Jurkat, Clone E6-1 (cell line): ENCODE data around the gene MSANTD1.

Source experiments
- DNase-seq: peaks from one replicate; pipeline ENCODE4 v3.0.0-alpha.2; 2011; ENCODE audit warnings: low read depth, low spot score
- H3K4me3 ChIP-seq: 2 replicates; pipeline ENCODE4 v1.5.1; 2011; ENCODE audit warnings: mild to moderate bottlenecking, low read length, control low read depth, moderate library complexity

The MSANTD1 gene

GRCh38 chr4:3243136-3243780, 5.7 kb upstream of the MSANTD1 start:
- no peak for DNase-seq
- H3K4me3 ChIP-seq, result no peak overlapping the region

GRCh38 chr4:3244002-3244401, 5.0 kb upstream of the MSANTD1 start:
- no peak for DNase-seq
- no peak overlapping the region for H3K4me3 ChIP-seq

GRCh38 chr4:3244747-3245146, 4.2 kb upstream of the MSANTD1 start:
- no peak for DNase-seq
- no peak overlapping the region for H3K4me3 ChIP-seq

- H3K4me3 ChIP-seq, result no peak overlapping the region
Observed at GRCh38 chr4:3245676-3246075, 3.3 kb upstream of the MSANTD1 start.

GRCh38 chr4:3246458-3247398, 2.2 kb upstream of the MSANTD1 start:
- no peak overlapping the region for H3K4me3 ChIP-seq
- no peak for DNase-seq

More at GRCh38 chr4:3245676-3246075, 3.3 kb upstream of the MSANTD1 start:
- DNase-seq, result no peak

GRCh38 chr4:3247399-3248177, 1.4 kb upstream of the MSANTD1 start:
- no peak for DNase-seq

GRCh38 chr4:3248178-3248480, 830 bp upstream of the MSANTD1 start:
- H3K4me3 ChIP-seq, result no peak overlapping the region
- DNase-seq, result no peak

More at GRCh38 chr4:3247399-3248177, 1.4 kb upstream of the MSANTD1 start:
- H3K4me3 ChIP-seq, result no peak overlapping the region

GRCh38 chr4:3249711-3250437, 915 bp downstream of the MSANTD1 start:
- DNase-seq, result no peak
- no peak overlapping the region for H3K4me3 ChIP-seq

- DNase-seq, result no peak
Observed at GRCh38 chr4:3250438-3250955, 1.5 kb downstream of the MSANTD1 start.

GRCh38 chr4:3250956-3251690, 2.2 kb downstream of the MSANTD1 start:
- H3K4me3 ChIP-seq, result no peak overlapping the region
- no peak for DNase-seq

More at GRCh38 chr4:3250438-3250955, 1.5 kb downstream of the MSANTD1 start:
- no peak overlapping the region for H3K4me3 ChIP-seq

- H3K4me3 ChIP-seq, result no peak overlapping the region
- DNase-seq, result no peak
Observed at GRCh38 chr4:3251691-3252479, 2.9 kb downstream of the MSANTD1 start.

- no peak overlapping the region for H3K4me3 ChIP-seq
Observed at GRCh38 chr4:3252480-3252828, 3.5 kb downstream of the MSANTD1 start.

GRCh38 chr4:3252831-3253641, 4.1 kb downstream of the MSANTD1 start:
- no peak for DNase-seq

More at GRCh38 chr4:3252480-3252828, 3.5 kb downstream of the MSANTD1 start:
- DNase-seq, result no peak

GRCh38 chr4:3253808-3254207, 4.8 kb downstream of the MSANTD1 start:
- DNase-seq, result no peak
- no peak overlapping the region for H3K4me3 ChIP-seq

More at GRCh38 chr4:3252831-3253641, 4.1 kb downstream of the MSANTD1 start:
- H3K4me3 ChIP-seq, result no peak overlapping the region

- DNase-seq, result no peak
- H3K4me3 ChIP-seq, result no peak overlapping the region
Observed at GRCh38 chr4:3254302-3255131, 5.6 kb downstream of the MSANTD1 start.

GRCh38 chr4:3255611-3256186, 6.7 kb downstream of the MSANTD1 start:
- no peak for DNase-seq

More at GRCh38 chr4:3255611-3256186, 6.7 kb downstream of the MSANTD1 start:
- H3K4me3 ChIP-seq, result no peak overlapping the region
